SK-N-SH treated with all-trans-retinoic acid at 6 μM for 48 hours (cell line): ENCODE data around the gene SPTSSB.

Experiments used
- ATAC-seq: fragments of 200-7000 bp; cut with Tn5 transposase; 3 replicates; pipeline ENCODE4 v1.9.1; 2020; ENCODE audit warnings: mild to moderate bottlenecking, moderate library complexity
- CSDC2 ChIP-seq: fragments of 250-450 bp; sonication (Bioruptor Pico); IDR thresholded peaks from 2 replicates; pipeline ENCODE4 v1.5.0; 2020; ENCODE audit warnings: mild to moderate bottlenecking, moderate library complexity
- ESRRG ChIP-seq: fragments of 250-450 bp; sonication (Bioruptor Pico); IDR thresholded peaks from 2 replicates; pipeline ENCODE4 v1.6.1; 2021; ENCODE audit warnings: mild to moderate bottlenecking
- GLIS3 ChIP-seq: fragments of 250-450 bp; sonication (Bioruptor Pico); IDR thresholded peaks from 2 replicates; pipeline ENCODE4 v1.5.0; 2020; ENCODE audit warnings: mild to moderate bottlenecking, moderate library complexity
- ISL1 ChIP-seq: fragments of 250-450 bp; sonication (Bioruptor Pico); IDR thresholded peaks from 2 replicates; pipeline ENCODE4 v2.1.2; 2022; ENCODE audit warnings: mild to moderate bottlenecking, moderate library complexity
- OSR1 ChIP-seq: fragments of 250-450 bp; sonication (Bioruptor Pico); IDR thresholded peaks from 2 replicates; pipeline ENCODE4 v1.8.0; 2022; ENCODE audit warnings: moderate library complexity, mild to moderate bottlenecking, inconsistent platforms
- RARB ChIP-seq: fragments of 250-450 bp; sonication (Bioruptor Pico); IDR thresholded peaks from 2 replicates; pipeline ENCODE4 v1.8.0; 2021; ENCODE audit warnings: mild to moderate bottlenecking, moderate library complexity
- SNAI2 ChIP-seq: fragments of 250-450 bp; sonication (Bioruptor Pico); IDR thresholded peaks from 2 replicates; pipeline ENCODE4 v1.5.0; 2020; ENCODE audit warnings: mild to moderate bottlenecking, moderate library complexity
- TCF4 ChIP-seq: fragments of 250-450 bp; sonication (Bioruptor Pico); IDR thresholded peaks from 2 replicates; pipeline ENCODE4 v1.8.0; 2021; ENCODE audit warnings: mild to moderate bottlenecking, moderate library complexity, borderline replicate concordance
- TOX ChIP-seq: fragments of 250-450 bp; sonication (Bioruptor Pico); IDR thresholded peaks from 2 replicates; pipeline ENCODE4 v1.8.0; 2021; ENCODE audit warnings: mild to moderate bottlenecking, moderate library complexity, borderline replicate concordance
- ZC3H10 ChIP-seq: fragments of 250-450 bp; sonication (Bioruptor Pico); IDR thresholded peaks from 2 replicates; pipeline ENCODE4 v1.5.1; 2021; ENCODE audit warnings: mild to moderate bottlenecking, moderate library complexity
- ZFP3 ChIP-seq: fragments of 250-450 bp; sonication (Bioruptor Pico); IDR thresholded peaks from 2 replicates; pipeline ENCODE4 v1.5.0; 2020; ENCODE audit warnings: mild to moderate bottlenecking, moderate library complexity
- ZFP30 ChIP-seq: fragments of 450-650 bp; formaldehyde crosslinking; IDR thresholded peaks from 2 replicates; pipeline ENCODE4 v1.5.0; 2022; ENCODE audit warnings: mild to moderate bottlenecking, moderate library complexity
- ZNF565 ChIP-seq: fragments of 450-650 bp; formaldehyde crosslinking; conservative IDR thresholded peaks from 2 replicates; pipeline ENCODE4 v1.5.0; 2020; ENCODE audit warnings: low read depth, mild to moderate bottlenecking, moderate library complexity
- ZNF70 ChIP-seq: fragments of 450-650 bp; formaldehyde crosslinking; IDR thresholded peaks from 2 replicates; pipeline ENCODE4 v1.5.0; 2020; ENCODE audit warnings: mild to moderate bottlenecking, moderate library complexity
- ZNF8 ChIP-seq: fragments of 450-650 bp; formaldehyde crosslinking; IDR thresholded peaks from 2 replicates; pipeline ENCODE4 v1.5.0; 2020; ENCODE audit warnings: mild to moderate bottlenecking, moderate library complexity
- TF ChIP-seq, protein P1 (sequence below): fragments of 250-450 bp; sonication (Bioruptor Pico); IDR thresholded peaks from 2 replicates; pipeline ENCODE4 v1.8.0; 2020; ENCODE audit warnings: mild to moderate bottlenecking, moderate library complexity, borderline replicate concordance
- TF ChIP-seq, protein P2 (sequence below): fragments of 250-450 bp; sonication (Bioruptor Pico); IDR thresholded peaks from 2 replicates; pipeline ENCODE4 v1.5.0; 2020; ENCODE audit warnings: mild to moderate bottlenecking, moderate library complexity
- TF ChIP-seq, protein P3 (sequence below): fragments of 250-450 bp; sonication (Bioruptor Pico); IDR thresholded peaks from 2 replicates; pipeline ENCODE4 v1.5.1; 2021; ENCODE audit warnings: mild to moderate bottlenecking, moderate library complexity
- TF ChIP-seq, protein P4 (sequence below): fragments of 250-450 bp; sonication (Bioruptor Pico); IDR thresholded peaks from 2 replicates; pipeline ENCODE4 v1.5.1; 2020; ENCODE audit warnings: low read depth, mild to moderate bottlenecking, moderate library complexity

Gene SPTSSB

DNA sequence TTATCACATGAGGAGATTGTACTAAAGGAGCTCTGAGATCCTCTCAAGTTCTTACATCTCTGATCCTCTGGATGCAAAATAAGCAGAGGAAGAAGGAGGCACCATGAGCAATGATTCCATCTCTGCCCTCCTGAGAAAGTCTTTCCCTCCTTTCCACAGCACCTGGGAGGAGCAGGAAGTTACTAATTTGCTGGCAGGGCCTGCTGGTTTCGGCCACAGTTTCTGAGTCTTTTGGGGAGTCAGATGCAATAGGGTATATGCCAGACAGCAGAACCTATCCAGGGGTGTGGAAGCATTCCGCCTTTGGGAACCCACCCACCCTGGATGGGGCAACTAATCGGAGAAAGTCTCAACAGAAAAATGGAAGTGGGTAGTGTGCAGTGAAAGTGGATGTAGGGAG is 38.5 kb upstream of the SPTSSB start:
- TF ChIP-seq GLIS3 (CRISPR knock-in tag): no peak
- no peak for TF ChIP-seq RARB
- no peak for TF ChIP-seq ESRRG (CRISPR knock-in tag)
- TF ChIP-seq, protein P1, sequence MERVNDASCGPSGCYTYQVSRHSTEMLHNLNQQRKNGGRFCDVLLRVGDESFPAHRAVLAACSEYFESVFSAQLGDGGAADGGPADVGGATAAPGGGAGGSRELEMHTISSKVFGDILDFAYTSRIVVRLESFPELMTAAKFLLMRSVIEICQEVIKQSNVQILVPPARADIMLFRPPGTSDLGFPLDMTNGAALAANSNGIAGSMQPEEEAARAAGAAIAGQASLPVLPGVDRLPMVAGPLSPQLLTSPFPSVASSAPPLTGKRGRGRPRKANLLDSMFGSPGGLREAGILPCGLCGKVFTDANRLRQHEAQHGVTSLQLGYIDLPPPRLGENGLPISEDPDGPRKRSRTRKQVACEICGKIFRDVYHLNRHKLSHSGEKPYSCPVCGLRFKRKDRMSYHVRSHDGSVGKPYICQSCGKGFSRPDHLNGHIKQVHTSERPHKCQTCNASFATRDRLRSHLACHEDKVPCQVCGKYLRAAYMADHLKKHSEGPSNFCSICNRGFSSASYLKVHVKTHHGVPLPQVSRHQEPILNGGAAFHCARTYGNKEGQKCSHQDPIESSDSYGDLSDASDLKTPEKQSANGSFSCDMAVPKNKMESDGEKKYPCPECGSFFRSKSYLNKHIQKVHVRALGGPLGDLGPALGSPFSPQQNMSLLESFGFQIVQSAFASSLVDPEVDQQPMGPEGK (CRISPR knock-in tag): no peak
- no peak for TF ChIP-seq ZNF8 (CRISPR knock-in tag)
- TF ChIP-seq ZFP3: no peak
- TF ChIP-seq, protein P2, sequence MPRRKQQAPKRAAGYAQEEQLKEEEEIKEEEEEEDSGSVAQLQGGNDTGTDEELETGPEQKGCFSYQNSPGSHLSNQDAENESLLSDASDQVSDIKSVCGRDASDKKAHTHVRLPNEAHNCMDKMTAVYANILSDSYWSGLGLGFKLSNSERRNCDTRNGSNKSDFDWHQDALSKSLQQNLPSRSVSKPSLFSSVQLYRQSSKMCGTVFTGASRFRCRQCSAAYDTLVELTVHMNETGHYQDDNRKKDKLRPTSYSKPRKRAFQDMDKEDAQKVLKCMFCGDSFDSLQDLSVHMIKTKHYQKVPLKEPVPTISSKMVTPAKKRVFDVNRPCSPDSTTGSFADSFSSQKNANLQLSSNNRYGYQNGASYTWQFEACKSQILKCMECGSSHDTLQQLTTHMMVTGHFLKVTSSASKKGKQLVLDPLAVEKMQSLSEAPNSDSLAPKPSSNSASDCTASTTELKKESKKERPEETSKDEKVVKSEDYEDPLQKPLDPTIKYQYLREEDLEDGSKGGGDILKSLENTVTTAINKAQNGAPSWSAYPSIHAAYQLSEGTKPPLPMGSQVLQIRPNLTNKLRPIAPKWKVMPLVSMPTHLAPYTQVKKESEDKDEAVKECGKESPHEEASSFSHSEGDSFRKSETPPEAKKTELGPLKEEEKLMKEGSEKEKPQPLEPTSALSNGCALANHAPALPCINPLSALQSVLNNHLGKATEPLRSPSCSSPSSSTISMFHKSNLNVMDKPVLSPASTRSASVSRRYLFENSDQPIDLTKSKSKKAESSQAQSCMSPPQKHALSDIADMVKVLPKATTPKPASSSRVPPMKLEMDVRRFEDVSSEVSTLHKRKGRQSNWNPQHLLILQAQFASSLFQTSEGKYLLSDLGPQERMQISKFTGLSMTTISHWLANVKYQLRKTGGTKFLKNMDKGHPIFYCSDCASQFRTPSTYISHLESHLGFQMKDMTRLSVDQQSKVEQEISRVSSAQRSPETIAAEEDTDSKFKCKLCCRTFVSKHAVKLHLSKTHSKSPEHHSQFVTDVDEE (CRISPR knock-in tag): no peak
- no peak for TF ChIP-seq ZC3H10 (CRISPR knock-in tag)
- no peak for TF ChIP-seq ZNF70
- TF ChIP-seq ZFP30 (CRISPR knock-in tag): no peak
- no peak for TF ChIP-seq CSDC2 (CRISPR knock-in tag)
- no peak for TF ChIP-seq SNAI2 (CRISPR knock-in tag)
- TF ChIP-seq ZNF565: no peak
- TF ChIP-seq, protein P3, sequence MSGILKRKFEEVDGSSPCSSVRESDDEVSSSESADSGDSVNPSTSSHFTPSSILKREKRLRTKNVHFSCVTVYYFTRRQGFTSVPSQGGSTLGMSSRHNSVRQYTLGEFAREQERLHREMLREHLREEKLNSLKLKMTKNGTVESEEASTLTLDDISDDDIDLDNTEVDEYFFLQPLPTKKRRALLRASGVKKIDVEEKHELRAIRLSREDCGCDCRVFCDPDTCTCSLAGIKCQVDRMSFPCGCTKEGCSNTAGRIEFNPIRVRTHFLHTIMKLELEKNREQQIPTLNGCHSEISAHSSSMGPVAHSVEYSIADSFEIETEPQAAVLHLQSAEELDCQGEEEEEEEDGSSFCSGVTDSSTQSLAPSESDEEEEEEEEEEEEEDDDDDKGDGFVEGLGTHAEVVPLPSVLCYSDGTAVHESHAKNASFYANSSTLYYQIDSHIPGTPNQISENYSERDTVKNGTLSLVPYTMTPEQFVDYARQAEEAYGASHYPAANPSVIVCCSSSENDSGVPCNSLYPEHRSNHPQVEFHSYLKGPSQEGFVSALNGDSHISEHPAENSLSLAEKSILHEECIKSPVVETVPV (CRISPR knock-in tag): no peak
- TF ChIP-seq, protein P4, sequence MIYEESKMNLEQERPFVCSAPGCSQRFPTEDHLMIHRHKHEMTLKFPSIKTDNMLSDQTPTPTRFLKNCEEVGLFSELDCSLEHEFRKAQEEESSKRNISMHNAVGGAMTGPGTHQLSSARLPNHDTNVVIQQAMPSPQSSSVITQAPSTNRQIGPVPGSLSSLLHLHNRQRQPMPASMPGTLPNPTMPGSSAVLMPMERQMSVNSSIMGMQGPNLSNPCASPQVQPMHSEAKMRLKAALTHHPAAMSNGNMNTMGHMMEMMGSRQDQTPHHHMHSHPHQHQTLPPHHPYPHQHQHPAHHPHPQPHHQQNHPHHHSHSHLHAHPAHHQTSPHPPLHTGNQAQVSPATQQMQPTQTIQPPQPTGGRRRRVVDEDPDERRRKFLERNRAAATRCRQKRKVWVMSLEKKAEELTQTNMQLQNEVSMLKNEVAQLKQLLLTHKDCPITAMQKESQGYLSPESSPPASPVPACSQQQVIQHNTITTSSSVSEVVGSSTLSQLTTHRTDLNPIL (CRISPR knock-in tag): no peak
- TF ChIP-seq TCF4 (CRISPR knock-in tag): no peak
- TF ChIP-seq TOX (CRISPR knock-in tag): no peak
- no peak for TF ChIP-seq OSR1
- no peak for TF ChIP-seq ISL1 (CRISPR knock-in tag)
- ATAC-seq: no peak

DNA sequence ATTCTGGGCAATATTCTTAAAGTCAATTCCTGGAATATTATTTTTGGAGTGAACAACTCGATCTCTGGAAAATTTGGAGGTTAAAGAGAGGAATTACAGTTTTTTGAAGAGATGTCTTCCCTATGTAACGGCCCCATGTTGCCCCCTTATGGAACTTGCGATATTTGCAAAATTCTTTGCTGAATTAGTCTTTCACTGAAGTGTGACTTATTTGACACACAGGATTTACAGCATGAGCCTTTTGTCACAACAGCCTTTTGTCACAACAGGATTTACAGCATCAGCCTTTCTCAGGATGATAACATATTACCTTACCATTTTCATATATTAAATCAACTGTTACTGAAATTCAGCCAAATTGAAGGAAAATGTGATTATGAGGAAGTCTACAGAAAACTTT is 37.8 kb upstream of the SPTSSB start:
- ATAC-seq: peak; percentile 69; the same call in 2 of the 3 replicates
- TF ChIP-seq ZNF565 (no peak), ZNF70 (peak; percentile 44; the same call in 1 of the 2 replicates)
- TF ChIP-seq, protein P2 (CRISPR knock-in tag): no peak
- TF ChIP-seq, protein P4 (CRISPR knock-in tag): no peak
